ENCODE results near the gene IKZF3.
"Not testable (repeated sequence)": the region's sequence is repeated elsewhere in the genome, so short reads cannot be mapped to it uniquely, and the experiment has no call there.

GRCh38 chr17:39711071-39711470 lies 153.0 kb downstream of the IKZF3 start:
- not testable (repeated sequence) for TF ChIP-seq CTCF (conservative IDR thresholded peaks at IDR 0.05; ENCODE audit: low read length); EZH2phosphoT487 (IDR thresholded peaks at IDR 0.05; ENCODE audit: borderline replicate concordance)

Measured in Loucy (cell line).